GM12873 (cell line): ENCODE measurements around the gene PLEKHA6.

Source experiments
- TF ChIP-seq, protein P1 (sequence below): IDR thresholded peaks from 2 replicates; pipeline ENCODE4 v1.5.1; 2012; ENCODE audit warnings: low read depth, mild to moderate bottlenecking, moderate library complexity, low read length, control low read depth; ENCODE audit not compliant: insufficient read depth; ENCODE audit errors: missing control alignments

PLEKHA6 gene

GRCh38 chr1:204286315-204286714 lies 73.4 kb downstream of the PLEKHA6 start:
- TF ChIP-seq, protein P1, sequence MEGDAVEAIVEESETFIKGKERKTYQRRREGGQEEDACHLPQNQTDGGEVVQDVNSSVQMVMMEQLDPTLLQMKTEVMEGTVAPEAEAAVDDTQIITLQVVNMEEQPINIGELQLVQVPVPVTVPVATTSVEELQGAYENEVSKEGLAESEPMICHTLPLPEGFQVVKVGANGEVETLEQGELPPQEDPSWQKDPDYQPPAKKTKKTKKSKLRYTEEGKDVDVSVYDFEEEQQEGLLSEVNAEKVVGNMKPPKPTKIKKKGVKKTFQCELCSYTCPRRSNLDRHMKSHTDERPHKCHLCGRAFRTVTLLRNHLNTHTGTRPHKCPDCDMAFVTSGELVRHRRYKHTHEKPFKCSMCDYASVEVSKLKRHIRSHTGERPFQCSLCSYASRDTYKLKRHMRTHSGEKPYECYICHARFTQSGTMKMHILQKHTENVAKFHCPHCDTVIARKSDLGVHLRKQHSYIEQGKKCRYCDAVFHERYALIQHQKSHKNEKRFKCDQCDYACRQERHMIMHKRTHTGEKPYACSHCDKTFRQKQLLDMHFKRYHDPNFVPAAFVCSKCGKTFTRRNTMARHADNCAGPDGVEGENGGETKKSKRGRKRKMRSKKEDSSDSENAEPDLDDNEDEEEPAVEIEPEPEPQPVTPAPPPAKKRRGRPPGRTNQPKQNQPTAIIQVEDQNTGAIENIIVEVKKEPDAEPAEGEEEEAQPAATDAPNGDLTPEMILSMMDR: no peak

DNA sequence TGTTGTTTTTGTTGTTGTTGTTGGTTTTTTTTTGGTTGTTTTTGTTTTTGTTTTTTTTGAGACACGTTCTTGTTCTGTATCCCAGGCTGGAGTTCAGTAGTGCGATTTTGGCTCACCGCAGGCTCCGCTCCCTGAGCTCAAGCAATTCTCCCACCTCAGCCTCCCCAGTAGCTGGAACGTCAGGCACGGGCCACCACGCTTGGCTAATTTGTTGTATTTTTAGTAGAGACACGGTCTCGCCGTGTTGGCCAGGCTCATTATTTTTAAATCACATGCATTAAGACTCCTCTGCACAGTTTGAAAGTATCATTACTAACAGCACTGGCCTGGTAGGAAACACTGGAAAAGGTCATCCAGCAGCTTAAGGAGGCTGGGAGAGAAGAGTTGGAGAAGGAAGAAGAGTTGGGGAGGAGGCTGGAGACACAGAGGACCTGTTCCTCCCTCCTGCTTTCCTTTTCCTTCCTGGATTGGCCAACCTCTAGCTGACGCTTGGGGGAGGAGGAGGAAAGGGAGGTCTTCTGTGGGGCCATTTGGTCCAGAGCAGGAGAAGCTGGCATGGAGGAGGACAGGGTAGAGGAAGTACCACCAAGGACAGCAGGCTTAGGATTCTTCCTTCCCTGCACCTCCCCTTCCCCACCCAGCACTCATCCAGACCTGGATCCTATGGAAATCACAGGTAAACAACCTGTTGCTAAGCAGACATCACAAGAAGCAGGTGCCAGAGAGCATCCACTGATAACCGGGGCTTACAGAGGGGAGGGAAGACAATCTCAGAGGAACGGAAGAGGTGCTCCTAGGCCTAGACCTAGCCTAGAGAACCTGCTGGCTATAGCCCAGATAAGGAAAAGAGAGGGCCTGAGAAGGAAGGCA lies 74.1 kb downstream of the PLEKHA6 start:
- TF ChIP-seq, protein P1: no peak

GRCh38 chr1:204284929-204285328 lies 74.8 kb downstream of the PLEKHA6 start:
- TF ChIP-seq, protein P1: no peak

- TF ChIP-seq, protein P1: no peak
Measured at GRCh38 chr1:204283711-204284651, 75.7 kb downstream of the PLEKHA6 start.

DNA sequence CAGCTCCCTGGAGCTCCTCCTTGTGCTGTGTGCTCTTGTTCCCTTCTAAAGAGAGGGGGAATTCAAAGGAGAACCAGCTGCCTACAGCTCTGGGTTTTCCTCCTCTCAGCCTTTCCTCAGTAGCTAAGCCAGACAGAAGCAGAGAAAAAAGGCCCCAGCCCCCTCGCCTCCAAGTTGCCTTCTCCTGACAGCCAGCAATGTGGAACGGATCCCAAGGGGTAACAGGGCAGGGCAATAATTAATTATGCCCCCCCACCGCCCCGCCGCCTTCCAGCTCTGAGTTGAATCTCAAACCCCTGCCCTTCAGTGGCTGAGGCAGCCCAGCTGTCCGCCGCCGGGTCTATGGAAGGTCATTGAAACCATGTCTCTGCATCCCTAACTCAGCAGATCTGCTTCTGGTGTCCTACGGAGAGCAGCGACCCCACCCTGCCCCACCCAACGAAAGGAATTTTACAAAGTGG lies 76.9 kb downstream of the PLEKHA6 start:
- TF ChIP-seq, protein P1: no peak

DNA sequence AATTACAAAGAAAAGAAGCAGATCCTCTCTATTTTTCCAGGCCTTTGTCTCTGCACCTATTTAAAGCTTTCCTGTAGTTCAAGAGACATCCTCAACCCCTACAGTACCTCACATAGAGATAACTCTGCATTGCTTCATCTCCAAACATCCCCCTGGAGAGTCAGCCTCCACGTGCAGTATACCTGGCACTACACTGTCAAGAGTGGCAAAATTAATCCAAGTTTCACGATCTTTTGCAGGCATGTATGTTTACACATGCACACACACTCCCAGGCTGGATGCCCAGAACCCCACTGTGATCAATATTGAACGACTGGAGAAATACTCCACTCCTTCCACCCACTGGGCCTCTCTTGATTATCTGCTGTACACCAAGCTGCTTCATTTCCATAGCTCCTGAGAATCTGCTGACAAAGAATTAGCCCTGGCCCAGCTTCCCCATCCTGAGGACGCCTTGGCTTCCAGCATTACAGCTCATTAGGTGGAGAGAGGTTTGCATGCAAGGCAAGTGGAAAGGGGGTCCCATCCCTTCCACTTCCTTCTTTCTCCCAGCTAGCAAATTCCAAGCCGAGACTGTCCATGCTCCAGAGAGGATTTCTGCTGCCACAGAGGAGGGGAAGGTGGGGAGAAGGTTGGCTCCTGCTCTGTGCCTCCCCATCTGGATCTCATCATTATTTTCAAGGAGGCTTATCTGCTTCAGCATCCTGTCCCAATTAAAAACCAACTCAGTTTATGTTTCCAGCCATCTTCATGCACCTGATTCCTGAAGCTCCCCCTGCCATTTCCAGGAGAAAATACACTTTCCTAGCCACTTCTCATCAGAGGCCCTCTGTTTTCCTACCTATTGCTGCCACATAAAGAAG lies 79.4 kb downstream of the PLEKHA6 start:
- TF ChIP-seq, protein P1: no peak

DNA sequence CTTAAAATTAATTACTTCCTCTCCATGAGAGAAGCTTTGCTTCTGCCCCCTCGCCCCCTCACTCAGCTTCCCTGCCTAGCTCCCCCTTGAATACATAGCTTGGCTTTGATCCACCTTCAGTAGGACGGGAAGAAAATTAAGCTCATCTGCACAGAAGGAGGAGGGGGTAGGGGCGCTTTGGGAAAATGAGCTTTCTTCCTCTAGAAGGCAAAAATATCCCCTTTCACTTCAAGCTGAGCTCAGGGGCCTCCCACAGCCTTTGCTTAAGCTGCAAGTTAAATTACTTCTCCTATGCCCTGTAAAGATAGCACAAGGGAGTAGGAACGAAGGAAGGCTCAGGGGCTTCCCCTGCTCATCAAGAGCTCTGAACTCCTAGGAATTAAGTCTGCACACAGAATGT lies 80.8 kb downstream of the PLEKHA6 start:
- TF ChIP-seq, protein P1: no peak
